ENCODE data around the gene RPL27. TPM values are rescaled to one million over a fixed set of nuclear protein-coding genes. Genes with fewer than 3 reads are reported as not detected.

Gene RPL27
- total and polyA plus RNA-seq, 2 of the 13 experiments (the other 11 are each of a cell fraction or from before 2014, with no cell fraction given): 1,585 to 5,840 TPM

GRCh38 chr17:43021741-43022512, 23.7 kb downstream of the RPL27 start, which contains the start of gene VAT1 (continued):
- 0 out of 2 replicates have a peak, but pooled peaks have one; percentile 40 for TF ChIP-seq CEBPB (IDR thresholded peaks at IDR 0.05; ENCODE audit: borderline replicate concordance, low read depth, low read length)
- TF ChIP-seq HDAC1 (CRISPR knock-in tag; IDR thresholded peaks at IDR 0.05): peak; percentile 94
- TF ChIP-seq SCMH1 (CRISPR knock-in tag; IDR thresholded peaks at IDR 0.05; ENCODE audit: borderline replicate concordance): no peak
- TF ChIP-seq ATAD3A (CRISPR knock-in tag; IDR thresholded peaks at IDR 0.05): no peak
- peak; percentile 98 for TF ChIP-seq KAT7 (CRISPR knock-in tag; IDR thresholded peaks at IDR 0.05; ENCODE audit: borderline replicate concordance)
- TF ChIP-seq PRMT3 (CRISPR knock-in tag; IDR thresholded peaks at IDR 0.05; ENCODE audit: borderline replicate concordance, low read depth): no peak
- peak; percentile 36; the same call in 1 of the 2 replicates for TF ChIP-seq ZNF772 (CRISPR knock-in tag; IDR thresholded peaks at IDR 0.05)
- no peak for TF ChIP-seq ZNF234 (CRISPR knock-in tag; conservative IDR thresholded peaks at IDR 0.05)
- TF ChIP-seq THRA (CRISPR knock-in tag; IDR thresholded peaks at IDR 0.05; ENCODE audit: borderline replicate concordance): peak; percentile 43; the same call in 1 of the 2 replicates
- TF ChIP-seq ZNF432 (CRISPR knock-in tag; IDR thresholded peaks at IDR 0.05; ENCODE audit: borderline replicate concordance): no peak
- peak; percentile 57; the same call in 1 of the 2 replicates for TF ChIP-seq ZNF552 (CRISPR knock-in tag; IDR thresholded peaks at IDR 0.05; ENCODE audit: borderline replicate concordance)
- TF ChIP-seq TBP (CRISPR knock-in tag; IDR thresholded peaks at IDR 0.05): 0 out of 2 replicates have a peak, but pooled peaks have one; percentile 46
- TF ChIP-seq STAT5B (CRISPR knock-in tag; IDR thresholded peaks at IDR 0.05): 0 out of 2 replicates have a peak, but pooled peaks have one; percentile 12
- TF ChIP-seq MAFG (CRISPR knock-in tag; IDR thresholded peaks at IDR 0.05): peak; percentile 51; the same call in 1 of the 2 replicates
- TF ChIP-seq ZSCAN30 (CRISPR knock-in tag; IDR thresholded peaks at IDR 0.05): no peak
- no peak; the same call in 1 of the 2 replicates for TF ChIP-seq RERE (CRISPR knock-in tag; IDR thresholded peaks at IDR 0.05; ENCODE audit: low read depth)
- peak; percentile 77 for TF ChIP-seq KDM3A (CRISPR knock-in tag; IDR thresholded peaks at IDR 0.05; ENCODE audit: low read depth)
- no peak for TF ChIP-seq NFIC (IDR thresholded peaks at IDR 0.05; ENCODE audit: low read length)
- TF ChIP-seq ATRX (CRISPR knock-in tag; IDR thresholded peaks at IDR 0.05; ENCODE audit: borderline replicate concordance): no peak
- peak; percentile 64 for TF ChIP-seq ZSCAN25 (CRISPR knock-in tag; IDR thresholded peaks at IDR 0.05)
- 0 out of 2 replicates have a peak, but pooled peaks have one; percentile 42 for TF ChIP-seq FOXM1 (CRISPR knock-in tag; IDR thresholded peaks at IDR 0.05)

Data from HepG2 (cell line).